Stimulated activated CD8-positive, alpha-beta memory T cell treated with anti-CD3 and anti-CD28 coated beads, Interleukin-12 subunit alpha, Interleukin-12 subunit beta, amount 100 ng/mL, for 24 hours (primary cell): ENCODE data around the gene LRRC2.
"Not testable (repeated sequence)": the region's sequence is repeated elsewhere in the genome, so short reads cannot be mapped to it uniquely, and the experiment has no call there.

Experiments
- DNase-seq: peaks from one replicate; pipeline ENCODE4 v3.0.0-alpha.2; 2020; ENCODE audit errors: extremely low read depth

LRRC2 gene

GRCh38 chr3:46557814-46558183 is 8.3 kb downstream of the LRRC2 start:
- no peak for DNase-seq

- no peak for DNase-seq
These were observed 12.9 kb downstream of the LRRC2 start for GRCh38 chr3:46553154-46553553.

GRCh38 chr3:46552538-46552937 is 13.6 kb downstream of the LRRC2 start:
- DNase-seq: no peak

GRCh38 chr3:46551615-46552014 is 14.5 kb downstream of the LRRC2 start:
- no peak for DNase-seq

GRCh38 chr3:46549989-46550388 is 16.1 kb downstream of the LRRC2 start:
- no peak for DNase-seq

GRCh38 chr3:46549408-46549904 is 16.6 kb downstream of the LRRC2 start:
- DNase-seq: no peak

- DNase-seq: not testable (repeated sequence)
These were observed 17.5 kb downstream of the LRRC2 start for GRCh38 chr3:46548611-46549010.

- no peak for DNase-seq
These were observed 19.1 kb downstream of the LRRC2 start for GRCh38 chr3:46546896-46547440.

GRCh38 chr3:46545818-46546630 is 20.1 kb downstream of the LRRC2 start:
- DNase-seq: no peak

- DNase-seq: no peak
These were observed 21.2 kb downstream of the LRRC2 start for GRCh38 chr3:46544771-46545503.

- DNase-seq: no peak
These were observed 23.3 kb downstream of the LRRC2 start for GRCh38 chr3:46542801-46543201.

- no peak for DNase-seq
These were observed 23.8 kb downstream of the LRRC2 start for GRCh38 chr3:46542344-46542743.

GRCh38 chr3:46541835-46542234 is 24.3 kb downstream of the LRRC2 start:
- no peak for DNase-seq

- no peak for DNase-seq
These were observed 25.6 kb downstream of the LRRC2 start for GRCh38 chr3:46540550-46540949.

GRCh38 chr3:46539443-46540005 is 26.6 kb downstream of the LRRC2 start:
- DNase-seq: no peak

- DNase-seq: no peak
These were observed 27.2 kb downstream of the LRRC2 start for GRCh38 chr3:46538803-46539442.

GRCh38 chr3:46538425-46538802 is 27.7 kb downstream of the LRRC2 start:
- not testable (repeated sequence) for DNase-seq

- DNase-seq: no peak
These were observed 28.3 kb downstream of the LRRC2 start for GRCh38 chr3:46537779-46538178.

- no peak for DNase-seq
These were observed 28.8 kb downstream of the LRRC2 start for GRCh38 chr3:46537316-46537715.

- no peak for DNase-seq
These were observed 29.3 kb downstream of the LRRC2 start for GRCh38 chr3:46536758-46537157.

GRCh38 chr3:46535746-46536145 is 30.4 kb downstream of the LRRC2 start:
- no peak for DNase-seq

GRCh38 chr3:46533091-46533490 is 33.0 kb downstream of the LRRC2 start:
- no peak for DNase-seq
